ENCODE data around the gene PLEKHG3.

DNA sequence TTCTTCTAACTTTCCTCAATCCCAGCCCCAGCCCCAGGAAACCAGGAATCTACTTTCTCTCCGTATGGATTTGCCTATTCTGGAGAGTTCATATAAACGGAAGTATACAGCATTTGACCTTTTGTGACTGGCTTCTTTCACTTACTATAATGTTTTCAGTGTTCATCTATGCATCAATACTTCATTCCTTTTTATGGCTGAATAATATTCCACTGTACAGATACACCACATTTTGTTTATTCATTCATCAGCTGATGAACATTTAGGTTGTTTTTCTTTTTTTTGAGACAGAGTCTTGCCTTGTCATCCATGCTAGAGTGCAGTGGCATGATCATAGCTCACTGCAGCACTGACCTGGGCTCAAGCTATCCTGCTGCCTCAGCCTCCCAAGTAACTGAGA, 3.9 kb upstream of the PLEKHG3 start:
- TF ChIP-seq RAD51 (IDR thresholded peaks at IDR 0.05): no peak
- TF ChIP-seq BRCA1 (IDR thresholded peaks at IDR 0.05; ENCODE audit: low read depth, low read length): no peak
- TF ChIP-seq MYC (IDR thresholded peaks at IDR 0.05; ENCODE audit: insufficient read depth, insufficient read length, insufficient replicate concordance, low read length, severe bottlenecking): no peak
- TF ChIP-seq POLR2A (IDR thresholded peaks at IDR 0.05; ENCODE audit: low read depth, low read length): no peak
- TF ChIP-seq, protein P1, sequence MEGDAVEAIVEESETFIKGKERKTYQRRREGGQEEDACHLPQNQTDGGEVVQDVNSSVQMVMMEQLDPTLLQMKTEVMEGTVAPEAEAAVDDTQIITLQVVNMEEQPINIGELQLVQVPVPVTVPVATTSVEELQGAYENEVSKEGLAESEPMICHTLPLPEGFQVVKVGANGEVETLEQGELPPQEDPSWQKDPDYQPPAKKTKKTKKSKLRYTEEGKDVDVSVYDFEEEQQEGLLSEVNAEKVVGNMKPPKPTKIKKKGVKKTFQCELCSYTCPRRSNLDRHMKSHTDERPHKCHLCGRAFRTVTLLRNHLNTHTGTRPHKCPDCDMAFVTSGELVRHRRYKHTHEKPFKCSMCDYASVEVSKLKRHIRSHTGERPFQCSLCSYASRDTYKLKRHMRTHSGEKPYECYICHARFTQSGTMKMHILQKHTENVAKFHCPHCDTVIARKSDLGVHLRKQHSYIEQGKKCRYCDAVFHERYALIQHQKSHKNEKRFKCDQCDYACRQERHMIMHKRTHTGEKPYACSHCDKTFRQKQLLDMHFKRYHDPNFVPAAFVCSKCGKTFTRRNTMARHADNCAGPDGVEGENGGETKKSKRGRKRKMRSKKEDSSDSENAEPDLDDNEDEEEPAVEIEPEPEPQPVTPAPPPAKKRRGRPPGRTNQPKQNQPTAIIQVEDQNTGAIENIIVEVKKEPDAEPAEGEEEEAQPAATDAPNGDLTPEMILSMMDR (IDR thresholded peaks at IDR 0.05 in 2 of 3, conservative IDR thresholded peaks at IDR 0.05 in 1 of 3; ENCODE audit: control insufficient read depth in 2 of 3, extremely low read depth in 1 of 3, insufficient read depth in 1 of 3, low read depth in 3 of 3, low read length in 3 of 3): no peak
- no peak for TF ChIP-seq REST (IDR thresholded peaks at IDR 0.05; ENCODE audit: low read depth, low read length)
- TF ChIP-seq HDAC2 (IDR thresholded peaks at IDR 0.05): no peak
- TF ChIP-seq RB1 (IDR thresholded peaks at IDR 0.05; ENCODE audit: borderline replicate concordance): no peak
- TF ChIP-seq, protein P2, sequence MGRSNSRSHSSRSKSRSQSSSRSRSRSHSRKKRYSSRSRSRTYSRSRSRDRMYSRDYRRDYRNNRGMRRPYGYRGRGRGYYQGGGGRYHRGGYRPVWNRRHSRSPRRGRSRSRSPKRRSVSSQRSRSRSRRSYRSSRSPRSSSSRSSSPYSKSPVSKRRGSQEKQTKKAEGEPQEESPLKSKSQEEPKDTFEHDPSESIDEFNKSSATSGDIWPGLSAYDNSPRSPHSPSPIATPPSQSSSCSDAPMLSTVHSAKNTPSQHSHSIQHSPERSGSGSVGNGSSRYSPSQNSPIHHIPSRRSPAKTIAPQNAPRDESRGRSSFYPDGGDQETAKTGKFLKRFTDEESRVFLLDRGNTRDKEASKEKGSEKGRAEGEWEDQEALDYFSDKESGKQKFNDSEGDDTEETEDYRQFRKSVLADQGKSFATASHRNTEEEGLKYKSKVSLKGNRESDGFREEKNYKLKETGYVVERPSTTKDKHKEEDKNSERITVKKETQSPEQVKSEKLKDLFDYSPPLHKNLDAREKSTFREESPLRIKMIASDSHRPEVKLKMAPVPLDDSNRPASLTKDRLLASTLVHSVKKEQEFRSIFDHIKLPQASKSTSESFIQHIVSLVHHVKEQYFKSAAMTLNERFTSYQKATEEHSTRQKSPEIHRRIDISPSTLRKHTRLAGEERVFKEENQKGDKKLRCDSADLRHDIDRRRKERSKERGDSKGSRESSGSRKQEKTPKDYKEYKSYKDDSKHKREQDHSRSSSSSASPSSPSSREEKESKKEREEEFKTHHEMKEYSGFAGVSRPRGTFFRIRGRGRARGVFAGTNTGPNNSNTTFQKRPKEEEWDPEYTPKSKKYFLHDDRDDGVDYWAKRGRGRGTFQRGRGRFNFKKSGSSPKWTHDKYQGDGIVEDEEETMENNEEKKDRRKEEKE (IDR thresholded peaks at IDR 0.05): no peak
